GM18868 (cell line): ENCODE data around the gene GAST.
A peak's percentile ranks its signal among the peaks of the same experiment; 100 is the strongest.
"Not testable (repeated sequence)": the region's sequence is repeated elsewhere in the genome, so short reads cannot be mapped to it uniquely, and the experiment has no call there.

Experiments
- ATAC-seq: cut with Tn5 transposase; IDR thresholded peaks from one replicate; pipeline ENCODE4 v1.9.1; 2021; ENCODE audit warnings: mild to moderate bottlenecking, moderate library complexity; ENCODE audit not compliant: unreplicated experiment

GAST gene

GRCh38 chr17:41683441-41684007 is 28.6 kb upstream of the GAST start:
- ATAC-seq, result no peak

- no peak for ATAC-seq
Measured at GRCh38 chr17:41684035-41684434, 28.1 kb upstream of the GAST start.

DNA sequence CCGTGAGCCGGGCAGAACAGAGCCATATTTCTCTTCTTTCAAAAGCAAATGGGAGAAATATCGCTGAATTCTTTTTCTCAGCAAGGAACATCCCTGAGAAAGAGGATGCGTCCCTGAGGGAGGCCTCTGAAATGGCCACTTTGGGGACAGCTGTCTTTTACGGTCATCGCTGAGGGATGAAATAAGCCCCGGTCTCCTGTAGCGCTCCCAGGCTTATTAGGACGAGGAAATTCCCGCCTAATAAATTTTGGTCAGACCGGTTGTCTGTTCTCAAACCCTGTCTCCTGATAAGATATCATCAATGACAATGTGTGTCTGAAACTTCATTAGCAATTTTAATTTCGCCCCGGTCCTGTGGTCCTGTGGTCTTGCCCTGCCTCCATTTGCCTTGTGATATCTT is 26.4 kb upstream of the GAST start:
- ATAC-seq, result not testable (repeated sequence)

DNA sequence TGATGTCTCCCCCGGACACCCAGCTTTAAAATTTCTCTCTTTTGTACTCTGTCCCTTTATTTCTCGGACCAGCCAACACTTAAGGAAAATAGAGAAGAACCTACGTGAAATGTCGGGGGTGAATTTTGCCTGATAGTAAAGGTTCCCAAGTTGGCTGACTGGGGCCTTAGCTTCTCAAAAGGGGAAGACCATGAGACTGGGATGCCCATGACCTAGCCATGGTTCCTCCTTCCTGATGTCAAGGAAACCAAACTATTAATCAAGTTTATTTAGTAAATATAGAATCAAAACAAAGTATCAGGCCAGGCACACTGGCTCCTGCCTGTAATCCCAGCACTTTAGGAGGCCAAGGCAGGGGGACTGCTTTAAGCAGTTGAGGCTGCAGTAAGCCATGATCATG is 25.9 kb upstream of the GAST start:
- ATAC-seq, result no peak

GRCh38 chr17:41687828-41688640 is 24.1 kb upstream of the GAST start:
- ATAC-seq, result peak; percentile 5

DNA sequence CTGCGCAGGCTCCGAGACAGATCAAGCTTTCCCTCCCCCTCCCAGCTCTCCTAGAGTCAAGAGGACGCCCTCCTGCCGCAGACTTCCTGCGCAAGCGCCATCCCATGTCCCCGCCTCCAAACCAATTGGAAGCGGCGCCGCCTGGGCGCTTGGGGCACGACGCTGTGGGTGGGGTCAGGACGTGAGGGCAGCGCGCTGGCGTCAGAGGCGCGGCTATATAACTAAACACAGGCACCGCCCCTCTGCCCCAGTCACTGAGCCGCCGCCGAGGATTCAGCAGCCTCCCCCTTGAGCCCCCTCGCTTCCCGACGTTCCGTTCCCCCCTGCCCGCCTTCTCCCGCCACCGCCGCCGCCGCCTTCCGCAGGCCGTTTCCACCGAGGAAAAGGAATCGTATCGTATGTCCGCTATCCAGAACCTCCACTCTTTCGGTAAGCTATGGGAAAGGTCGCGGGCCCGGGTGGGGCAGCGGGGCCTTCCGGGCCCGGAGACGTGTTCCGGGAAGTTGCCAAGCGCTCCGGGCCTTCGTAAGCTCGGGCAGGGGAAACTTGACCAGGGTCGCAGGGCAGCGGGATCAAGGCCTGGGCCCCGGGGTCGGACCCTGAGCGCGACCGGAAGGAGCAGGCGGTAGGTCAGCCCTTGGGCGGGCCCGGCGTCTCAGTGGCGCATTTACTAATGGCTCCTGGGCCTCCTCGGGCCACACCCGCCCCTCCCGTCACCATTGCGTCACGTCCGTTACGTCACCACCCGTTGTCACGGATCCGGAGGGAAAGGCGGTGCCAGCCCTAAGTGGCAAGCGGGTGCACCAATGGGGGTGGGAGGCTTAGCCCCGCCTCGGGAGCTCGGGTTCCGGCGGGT is 23.3 kb upstream of the GAST start, which contains the start of gene EIF1:
Gene EIF1, plus strand, starts transcription at position 245 of the 856 bp plus-strand sequence. Its CDS starts 154 bp downstream, at position 399.
- ATAC-seq, result peak; percentile 70

DNA sequence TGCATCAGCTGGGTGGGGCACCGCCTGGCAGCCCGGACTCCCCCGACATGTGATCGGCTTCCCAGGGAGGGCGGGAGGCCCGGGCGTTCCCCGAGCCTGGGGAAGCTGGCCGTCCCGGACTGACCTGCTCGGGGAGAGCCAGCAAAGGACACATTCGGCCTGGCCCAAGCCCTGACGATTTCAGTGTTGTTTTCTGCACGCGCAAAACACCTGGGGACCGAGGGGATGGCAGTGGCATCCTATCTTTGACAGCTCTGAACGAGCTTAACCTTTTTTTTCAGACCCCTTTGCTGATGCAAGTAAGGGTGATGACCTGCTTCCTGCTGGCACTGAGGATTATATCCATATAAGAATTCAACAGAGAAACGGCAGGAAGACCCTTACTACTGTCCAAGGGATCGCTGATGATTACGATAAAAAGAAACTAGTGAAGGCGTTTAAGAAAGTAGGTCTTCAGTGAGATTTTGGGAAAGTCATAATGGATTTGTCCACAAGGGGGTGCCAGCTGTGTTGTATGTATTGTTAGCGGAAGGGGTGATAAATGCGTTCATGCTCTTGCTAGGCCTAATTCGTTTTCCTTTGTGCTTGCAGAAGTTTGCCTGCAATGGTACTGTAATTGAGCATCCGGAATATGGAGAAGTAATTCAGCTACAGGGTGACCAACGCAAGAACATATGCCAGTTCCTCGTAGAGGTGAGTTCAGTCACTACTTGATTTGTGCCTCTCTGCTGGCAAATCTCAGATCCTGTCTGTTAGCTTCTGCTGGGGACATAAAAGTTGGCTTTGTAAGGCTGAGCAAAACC is 22.4 kb upstream of the GAST start:
- ATAC-seq, result no peak

GRCh38 chr17:41690497-41690896 is 21.6 kb upstream of the GAST start:
- ATAC-seq, result no peak

DNA sequence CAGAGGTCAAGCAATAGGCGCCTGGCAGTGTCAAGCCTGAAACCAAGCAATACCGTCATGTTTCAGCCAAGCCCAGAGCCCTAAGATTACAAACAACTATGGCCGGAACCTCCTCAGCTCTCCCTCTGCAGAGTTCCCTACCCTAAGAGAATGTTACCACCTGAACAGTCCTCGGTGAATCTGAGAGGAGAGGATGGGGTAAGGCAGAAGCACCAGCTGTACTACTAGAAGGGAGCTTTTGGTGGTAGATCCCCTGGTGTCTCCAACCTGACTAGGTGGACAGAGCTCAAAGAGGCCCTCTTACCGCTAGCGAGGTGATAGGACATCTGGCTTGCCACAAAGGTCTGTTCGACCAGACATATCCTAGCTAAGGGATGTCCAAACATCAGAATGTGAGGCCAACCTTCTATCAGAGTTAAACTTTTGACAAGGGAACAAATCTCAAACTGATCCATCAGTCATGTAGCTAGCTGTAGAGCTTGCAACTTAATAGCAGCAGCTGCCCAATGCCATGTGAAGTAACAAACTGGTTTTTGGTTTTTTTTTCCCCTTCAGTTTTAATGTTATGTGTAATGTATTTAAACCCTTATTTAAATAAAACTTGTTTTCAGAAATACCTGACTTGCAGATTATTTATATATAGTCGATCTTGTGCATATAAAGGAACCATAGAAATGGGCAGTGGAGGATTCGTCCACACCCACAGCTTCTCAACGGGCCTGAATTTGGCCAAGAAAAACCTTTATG is 20.9 kb upstream of the GAST start:
- ATAC-seq, result no peak

DNA sequence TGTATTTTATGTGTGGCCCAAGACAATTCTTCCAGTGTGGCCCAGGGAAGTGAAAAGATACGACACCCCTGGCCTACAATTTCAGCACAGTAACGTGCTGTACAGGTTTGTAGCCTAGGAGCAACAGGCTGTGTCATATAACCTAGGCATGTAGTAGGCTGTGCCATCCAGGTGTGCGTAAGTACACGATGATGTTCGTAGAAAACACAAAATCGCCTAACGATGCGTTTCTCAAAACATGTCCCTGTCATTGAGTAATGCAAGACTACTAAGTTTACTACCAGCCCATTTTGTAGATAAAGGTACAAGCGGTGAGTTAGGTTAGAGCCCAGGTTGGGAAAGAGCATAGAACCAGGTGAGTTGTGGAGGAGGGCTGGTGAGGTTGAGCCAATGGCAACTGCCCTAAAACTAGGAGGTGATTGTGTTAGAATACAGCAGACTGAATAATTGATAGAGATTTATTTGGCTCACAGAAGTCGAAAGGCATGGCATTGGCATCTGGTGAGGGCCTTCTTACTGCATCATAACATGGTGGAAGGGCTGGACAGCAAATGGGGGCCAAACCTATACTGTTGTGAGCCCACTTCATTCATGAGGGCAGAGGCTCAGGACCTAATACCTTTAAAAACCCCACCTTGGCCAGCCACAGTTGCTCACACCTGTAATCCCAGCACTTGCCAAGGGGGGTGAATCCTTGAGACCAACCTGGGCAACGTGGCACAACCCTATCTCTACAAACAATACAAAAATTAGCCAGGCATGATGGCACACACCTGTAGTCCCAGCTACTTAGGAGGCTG is 19.2 kb upstream of the GAST start:
- ATAC-seq, result no peak

- no peak for ATAC-seq
Measured at GRCh38 chr17:41695134-41695661, 16.9 kb upstream of the GAST start.

GRCh38 chr17:41695954-41696757 is 16.0 kb upstream of the GAST start:
- no peak for ATAC-seq

- ATAC-seq, result no peak
Measured at GRCh38 chr17:41697122-41697962, 14.8 kb upstream of the GAST start.

DNA sequence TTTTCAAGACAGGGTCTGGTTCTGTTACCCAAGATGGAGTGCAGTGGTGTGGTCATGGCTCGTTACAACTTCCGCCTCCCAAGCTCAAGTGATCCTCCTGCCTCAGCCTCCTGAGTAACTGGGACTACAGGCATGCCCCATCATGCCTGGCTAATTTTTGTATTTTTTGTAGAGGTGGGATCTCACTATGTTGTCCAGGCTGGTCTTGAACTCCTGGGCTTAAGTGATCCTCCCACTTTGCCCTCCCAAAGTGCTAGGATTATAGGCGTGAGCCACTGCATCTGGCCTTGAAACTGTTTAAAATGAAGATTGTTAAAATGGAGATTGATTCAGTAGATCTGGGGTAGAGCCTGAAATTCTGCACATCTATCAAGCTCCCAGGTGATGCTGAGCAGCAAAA is 11.3 kb upstream of the GAST start:
- not testable (repeated sequence) for ATAC-seq

GRCh38 chr17:41702712-41703111 is 9.4 kb upstream of the GAST start:
- ATAC-seq, result no peak

DNA sequence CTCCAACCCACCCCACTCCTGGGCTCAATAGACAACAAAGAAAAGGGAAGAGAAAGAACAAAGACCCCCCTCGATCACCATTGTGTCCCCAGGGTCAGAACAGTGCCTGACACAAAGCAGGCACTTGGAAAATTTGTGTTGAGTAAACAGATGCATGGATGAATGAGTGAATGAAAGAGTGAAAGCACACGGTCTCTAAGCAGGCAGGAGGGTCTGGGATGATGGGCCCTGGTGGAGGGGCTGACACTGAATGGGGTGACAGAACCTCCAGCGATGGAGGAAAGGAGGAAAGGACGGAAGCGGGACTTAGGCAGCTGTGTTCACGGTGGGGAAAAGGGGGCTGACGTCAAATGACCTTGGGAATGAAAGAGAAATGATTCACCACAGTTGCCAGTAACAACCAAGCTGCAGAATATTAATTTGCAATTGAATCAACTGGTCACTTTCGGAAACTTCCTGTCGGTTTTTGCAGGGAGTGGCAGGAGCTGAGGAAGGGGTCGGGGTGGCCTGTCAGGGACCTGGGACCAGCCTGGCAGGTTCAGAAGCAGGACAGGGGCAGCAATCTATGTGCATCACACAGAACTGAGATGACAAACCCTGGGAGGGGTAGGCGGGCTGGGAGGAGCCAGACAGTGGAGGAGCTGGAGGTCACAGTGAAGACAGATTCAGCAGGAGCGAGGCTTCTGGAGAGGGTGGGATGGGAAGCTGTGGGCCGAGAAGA is 6.7 kb upstream of the GAST start:
- ATAC-seq, result no peak
